ENCODE measurements around the gene MINDY4. TPM values are rescaled to one million over a fixed set of nuclear protein-coding genes. Genes with fewer than 3 reads are reported as not detected.

MINDY4 gene
- 8.5 and 10.5 TPM in 2 replicates for total RNA-seq

DNA sequence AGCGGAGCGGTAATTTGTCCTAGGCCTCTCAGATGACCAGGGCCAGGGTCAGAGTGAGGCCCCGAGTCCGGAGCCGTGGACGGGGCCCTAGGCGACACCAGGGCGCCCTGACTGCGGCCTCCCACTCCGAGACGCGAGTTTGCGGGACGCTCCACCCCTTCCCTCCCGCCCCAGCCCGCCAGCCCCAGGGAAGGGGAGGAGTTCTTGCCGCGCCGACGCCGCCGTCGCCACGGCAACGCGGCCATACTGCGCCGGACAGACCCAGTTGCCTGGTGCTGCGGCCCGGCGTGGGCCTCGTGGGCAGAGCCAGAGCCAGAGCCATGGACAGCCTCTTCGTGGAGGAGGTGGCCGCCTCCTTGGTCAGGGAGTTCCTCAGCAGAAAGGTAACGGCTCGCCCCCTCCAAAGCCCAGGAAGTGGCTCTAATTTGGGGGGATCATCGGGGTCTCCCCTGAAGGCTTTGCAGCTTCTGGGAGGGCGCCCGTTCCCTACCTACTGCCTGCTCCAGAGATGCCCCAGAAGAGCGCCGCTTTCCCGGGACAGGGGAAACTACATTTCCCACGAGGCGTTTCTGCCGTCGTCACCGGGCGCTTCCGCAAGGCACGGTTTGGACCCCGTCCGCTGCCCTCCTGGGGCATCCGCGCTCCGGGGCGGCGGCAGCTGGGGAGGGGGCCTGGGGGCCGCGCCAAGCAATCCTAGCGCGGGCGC is at the start of gene MINDY4:
MINDY4 (plus strand) TSS at position 244 of the 706 bp plus-strand sequence; CDS start at position 321, 77 bp downstream.
- DNase-seq (ENCODE audit: insufficient read length, low spot score, missing footprints), result peak; percentile 98
- TF ChIP-seq, protein P1, sequence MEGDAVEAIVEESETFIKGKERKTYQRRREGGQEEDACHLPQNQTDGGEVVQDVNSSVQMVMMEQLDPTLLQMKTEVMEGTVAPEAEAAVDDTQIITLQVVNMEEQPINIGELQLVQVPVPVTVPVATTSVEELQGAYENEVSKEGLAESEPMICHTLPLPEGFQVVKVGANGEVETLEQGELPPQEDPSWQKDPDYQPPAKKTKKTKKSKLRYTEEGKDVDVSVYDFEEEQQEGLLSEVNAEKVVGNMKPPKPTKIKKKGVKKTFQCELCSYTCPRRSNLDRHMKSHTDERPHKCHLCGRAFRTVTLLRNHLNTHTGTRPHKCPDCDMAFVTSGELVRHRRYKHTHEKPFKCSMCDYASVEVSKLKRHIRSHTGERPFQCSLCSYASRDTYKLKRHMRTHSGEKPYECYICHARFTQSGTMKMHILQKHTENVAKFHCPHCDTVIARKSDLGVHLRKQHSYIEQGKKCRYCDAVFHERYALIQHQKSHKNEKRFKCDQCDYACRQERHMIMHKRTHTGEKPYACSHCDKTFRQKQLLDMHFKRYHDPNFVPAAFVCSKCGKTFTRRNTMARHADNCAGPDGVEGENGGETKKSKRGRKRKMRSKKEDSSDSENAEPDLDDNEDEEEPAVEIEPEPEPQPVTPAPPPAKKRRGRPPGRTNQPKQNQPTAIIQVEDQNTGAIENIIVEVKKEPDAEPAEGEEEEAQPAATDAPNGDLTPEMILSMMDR (IDR thresholded peaks at IDR 0.05; ENCODE audit: extremely low read depth, low read depth, low read length), result no peak
- H3K4me1 ChIP-seq (ENCODE audit: insufficient read depth, low read length), result peaks cover 7% of the 10 kb centered on the region
- H3K4me3 ChIP-seq (ENCODE audit: insufficient read depth, low read length), result peak within 1 kb of the TSS; percentile 89
- peak within 1 kb of the TSS; percentile 96 for H2AFZ ChIP-seq (ENCODE audit: low read length)
- H4K20me1 ChIP-seq (ENCODE audit: insufficient read depth, low read length), result peaks cover 3% of the 10 kb centered on the region
- H3K79me2 ChIP-seq (ENCODE audit: insufficient read depth, low read length), result peaks cover 5% of the 10 kb centered on the region
- no peaks in the 10 kb centered on the region for H3K9me3 ChIP-seq (ENCODE audit: low read depth, low read length)
- H3K27ac ChIP-seq (ENCODE audit: low read depth, low read length), result peak within 1 kb of the TSS; percentile 74
- peak within 1 kb of the TSS; percentile 97 for H3K4me2 ChIP-seq (ENCODE audit: insufficient read depth, low read length)
- no peaks in the 10 kb centered on the region for H3K36me3 ChIP-seq (ENCODE audit: insufficient read depth, low read length)
- H3K27me3 ChIP-seq (ENCODE audit: insufficient read depth, low read length), result no peaks in the 10 kb centered on the region

DNA sequence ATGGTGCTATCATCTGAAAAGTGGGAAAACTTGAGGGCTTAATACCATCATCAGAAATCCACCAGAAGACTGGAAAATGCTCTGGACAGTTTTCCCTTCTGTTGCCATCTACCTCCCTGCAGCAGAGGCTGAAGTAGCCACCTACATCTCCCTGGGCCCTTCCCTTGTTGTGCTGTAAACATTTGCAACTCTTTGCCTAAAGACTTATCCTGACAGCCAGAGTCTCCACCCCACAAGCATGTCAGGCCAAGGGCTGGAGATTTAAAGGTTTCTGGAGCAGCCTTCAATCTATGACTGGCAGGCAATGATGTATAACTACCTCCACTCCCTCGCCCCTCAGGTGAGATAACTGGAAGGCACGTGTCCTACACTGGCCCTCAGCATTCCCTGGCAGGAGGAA is 49.0 kb upstream of the MINDY4 start:
- Histone ChIP-seq H3K4me1 (ENCODE audit: insufficient read depth, low read length) (no peaks in the 10 kb centered on the region), H3K9me3 (ENCODE audit: low read depth, low read length) (peaks cover 5% of the 10 kb centered on the region), H3K27me3 (ENCODE audit: insufficient read depth, low read length) (peaks cover 33% of the 10 kb centered on the region), H3K36me3 (ENCODE audit: insufficient read depth, low read length) (no peaks in the 10 kb centered on the region), H3K27ac (ENCODE audit: low read depth, low read length) (no peak overlapping the region), H4K20me1 (ENCODE audit: insufficient read depth, low read length) (no peaks in the 10 kb centered on the region), H3K79me2 (ENCODE audit: insufficient read depth, low read length) (no peaks in the 10 kb centered on the region), H3K4me2 (ENCODE audit: insufficient read depth, low read length) (no peak overlapping the region), H2AFZ (ENCODE audit: low read length) (no peak overlapping the region), H3K4me3 (ENCODE audit: insufficient read depth, low read length) (no peak overlapping the region)
- TF ChIP-seq, protein P1 (IDR thresholded peaks at IDR 0.05; ENCODE audit: extremely low read depth, low read depth, low read length), result no peak
- no peak for DNase-seq (ENCODE audit: insufficient read length, low spot score, missing footprints)

- Histone ChIP-seq H3K79me2 (ENCODE audit: insufficient read depth, low read length) (no peaks in the 10 kb centered on the region), H3K27ac (ENCODE audit: low read depth, low read length) (no peak overlapping the region), H3K27me3 (ENCODE audit: insufficient read depth, low read length) (peaks cover 36% of the 10 kb centered on the region), H3K4me3 (ENCODE audit: insufficient read depth, low read length) (no peak overlapping the region), H3K4me1 (ENCODE audit: insufficient read depth, low read length) (no peaks in the 10 kb centered on the region), H3K9me3 (ENCODE audit: low read depth, low read length) (peaks cover 5% of the 10 kb centered on the region), H3K36me3 (ENCODE audit: insufficient read depth, low read length) (no peaks in the 10 kb centered on the region), H4K20me1 (ENCODE audit: insufficient read depth, low read length) (no peaks in the 10 kb centered on the region), H2AFZ (ENCODE audit: low read length) (no peak overlapping the region), H3K4me2 (ENCODE audit: insufficient read depth, low read length) (no peak overlapping the region)
- TF ChIP-seq, protein P1 (IDR thresholded peaks at IDR 0.05; ENCODE audit: extremely low read depth, low read depth, low read length), result no peak
- peak; percentile 44 for DNase-seq (ENCODE audit: insufficient read length, low spot score, missing footprints)
Observed at GRCh38 chr7:30722671-30723070, 48.5 kb upstream of the MINDY4 start.

- H3K79me2 ChIP-seq (ENCODE audit: insufficient read depth, low read length), result no peaks in the 10 kb centered on the region
- H3K36me3 ChIP-seq (ENCODE audit: insufficient read depth, low read length), result no peaks in the 10 kb centered on the region
- TF ChIP-seq, protein P1 (IDR thresholded peaks at IDR 0.05; ENCODE audit: extremely low read depth, low read depth, low read length), result no peak
- no peak for DNase-seq (ENCODE audit: insufficient read length, low spot score, missing footprints)
- no peaks in the 10 kb centered on the region for H4K20me1 ChIP-seq (ENCODE audit: insufficient read depth, low read length)
- H3K27ac ChIP-seq (ENCODE audit: low read depth, low read length), result no peak overlapping the region
- H3K9me3 ChIP-seq (ENCODE audit: low read depth, low read length), result peaks cover 3% of the 10 kb centered on the region
- H3K27me3 ChIP-seq (ENCODE audit: insufficient read depth, low read length), result peaks cover 40% of the 10 kb centered on the region
- H3K4me2 ChIP-seq (ENCODE audit: insufficient read depth, low read length), result no peak overlapping the region
- no peak overlapping the region for H2AFZ ChIP-seq (ENCODE audit: low read length)
- H3K4me3 ChIP-seq (ENCODE audit: insufficient read depth, low read length), result no peak overlapping the region
- no peaks in the 10 kb centered on the region for H3K4me1 ChIP-seq (ENCODE audit: insufficient read depth, low read length)
Observed at GRCh38 chr7:30723776-30724175, 47.4 kb upstream of the MINDY4 start.
